ENCODE data around the gene ALDOC. TPM values are rescaled to one million over a fixed set of nuclear protein-coding genes. Genes with fewer than 3 reads are reported as not detected.

Gene ALDOC
- total and polyA plus RNA-seq, 2 experiments from 2014 or later: 33.5 to 157 TPM

DNA sequence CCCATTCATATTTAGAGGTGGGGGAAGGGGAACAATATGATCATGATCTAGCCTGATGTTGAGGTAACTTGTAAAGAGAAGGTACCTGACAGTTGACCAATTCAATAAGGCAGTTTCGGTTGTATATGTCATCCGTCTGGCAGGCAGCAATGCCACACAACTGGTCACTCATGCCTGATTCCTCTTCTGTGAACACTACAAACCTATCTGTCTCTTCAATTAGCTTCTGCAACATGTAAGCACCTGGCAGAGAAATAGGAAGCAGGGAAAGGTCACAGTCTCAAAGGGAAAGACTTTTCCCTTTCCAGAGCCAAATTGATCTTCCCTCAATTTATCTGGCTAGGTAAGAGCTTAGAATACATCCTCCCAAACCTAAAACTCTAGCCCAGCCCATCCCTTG lies 47.5 kb upstream of the ALDOC start:
- ATAC-seq: no peak
- Mint-ChIP-seq H3K9me3 (no peaks in the 10 kb centered on the region), H3K27me3 (ENCODE audit: insufficient read depth, low read depth, poor library complexity) (peaks cover 2% of the 10 kb centered on the region), H3K36me3 (ENCODE audit: low read depth) (peaks cover 84% of the 10 kb centered on the region), H3K4me1 (no peaks in the 10 kb centered on the region), H3K4me3 (no peak overlapping the region), H3K27ac (no peak overlapping the region)
- no peak overlapping the region for H3K4me2 ChIP-seq
- peaks cover 30% of the 10 kb centered on the region for H4K20me1 ChIP-seq (replicated peaks; ENCODE audit: insufficient read depth)
- H3K9me2 ChIP-seq (ENCODE audit: insufficient read depth): no peaks in the 10 kb centered on the region
- no peak overlapping the region for H2AFZ ChIP-seq
- no peak overlapping the region for H3K4me3 ChIP-seq
- H3F3A ChIP-seq (replicated peaks; ENCODE audit: low read depth): no peaks in the 10 kb centered on the region; the same call in 1 of the 2 replicates
- TF ChIP-seq, protein P1, sequence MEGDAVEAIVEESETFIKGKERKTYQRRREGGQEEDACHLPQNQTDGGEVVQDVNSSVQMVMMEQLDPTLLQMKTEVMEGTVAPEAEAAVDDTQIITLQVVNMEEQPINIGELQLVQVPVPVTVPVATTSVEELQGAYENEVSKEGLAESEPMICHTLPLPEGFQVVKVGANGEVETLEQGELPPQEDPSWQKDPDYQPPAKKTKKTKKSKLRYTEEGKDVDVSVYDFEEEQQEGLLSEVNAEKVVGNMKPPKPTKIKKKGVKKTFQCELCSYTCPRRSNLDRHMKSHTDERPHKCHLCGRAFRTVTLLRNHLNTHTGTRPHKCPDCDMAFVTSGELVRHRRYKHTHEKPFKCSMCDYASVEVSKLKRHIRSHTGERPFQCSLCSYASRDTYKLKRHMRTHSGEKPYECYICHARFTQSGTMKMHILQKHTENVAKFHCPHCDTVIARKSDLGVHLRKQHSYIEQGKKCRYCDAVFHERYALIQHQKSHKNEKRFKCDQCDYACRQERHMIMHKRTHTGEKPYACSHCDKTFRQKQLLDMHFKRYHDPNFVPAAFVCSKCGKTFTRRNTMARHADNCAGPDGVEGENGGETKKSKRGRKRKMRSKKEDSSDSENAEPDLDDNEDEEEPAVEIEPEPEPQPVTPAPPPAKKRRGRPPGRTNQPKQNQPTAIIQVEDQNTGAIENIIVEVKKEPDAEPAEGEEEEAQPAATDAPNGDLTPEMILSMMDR (conservative IDR thresholded peaks at IDR 0.05; ENCODE audit: low read depth in 2 of 2): no peak
- TF ChIP-seq, protein P2, sequence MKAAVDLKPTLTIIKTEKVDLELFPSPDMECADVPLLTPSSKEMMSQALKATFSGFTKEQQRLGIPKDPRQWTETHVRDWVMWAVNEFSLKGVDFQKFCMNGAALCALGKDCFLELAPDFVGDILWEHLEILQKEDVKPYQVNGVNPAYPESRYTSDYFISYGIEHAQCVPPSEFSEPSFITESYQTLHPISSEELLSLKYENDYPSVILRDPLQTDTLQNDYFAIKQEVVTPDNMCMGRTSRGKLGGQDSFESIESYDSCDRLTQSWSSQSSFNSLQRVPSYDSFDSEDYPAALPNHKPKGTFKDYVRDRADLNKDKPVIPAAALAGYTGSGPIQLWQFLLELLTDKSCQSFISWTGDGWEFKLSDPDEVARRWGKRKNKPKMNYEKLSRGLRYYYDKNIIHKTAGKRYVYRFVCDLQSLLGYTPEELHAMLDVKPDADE (IDR thresholded peaks at IDR 0.05): no peak
- TF ChIP-seq CREB1 (CRISPR knock-in tag; IDR thresholded peaks at IDR 0.05; ENCODE audit: low read depth): no peak
- H3K27me3 ChIP-seq (ENCODE audit: insufficient read depth): no peaks in the 10 kb centered on the region
- no peaks in the 10 kb centered on the region for H3K4me1 ChIP-seq (ENCODE audit: insufficient read depth)
- peaks cover 74% of the 10 kb centered on the region for H3K36me3 ChIP-seq (ENCODE audit: insufficient read depth)
- no peak for DNase-seq (ENCODE audit: low spot score)
- no peaks in the 10 kb centered on the region for H3K79me2 ChIP-seq (replicated peaks; ENCODE audit: insufficient read depth)
- no peak overlapping the region for H3K27ac ChIP-seq (ENCODE audit: low read depth)

DNA sequence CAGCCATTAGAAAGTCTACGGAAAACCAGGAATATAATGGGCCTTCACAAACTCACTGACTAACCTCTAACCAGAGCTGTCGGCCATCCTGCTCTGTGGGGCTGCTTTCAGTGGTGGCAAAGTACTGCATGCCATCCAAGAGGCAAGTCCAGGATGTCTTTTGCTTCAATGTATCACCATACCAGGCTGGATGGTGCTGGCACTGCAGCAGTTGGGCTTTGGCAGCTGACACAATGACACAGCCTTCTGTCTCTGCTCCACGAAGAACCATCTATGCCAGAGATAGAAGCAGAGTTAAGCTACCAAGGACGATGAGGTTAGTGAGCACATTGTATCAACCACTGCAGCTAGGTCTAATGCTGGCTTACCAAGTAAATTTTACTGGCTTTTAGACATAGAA lies 47.0 kb upstream of the ALDOC start:
- Histone ChIP-seq H3K36me3 (ENCODE audit: insufficient read depth) (peaks cover 79% of the 10 kb centered on the region), H4K20me1 (replicated peaks; ENCODE audit: insufficient read depth) (peaks cover 30% of the 10 kb centered on the region), H3K27ac (ENCODE audit: low read depth) (no peak overlapping the region), H3K4me1 (ENCODE audit: insufficient read depth) (no peaks in the 10 kb centered on the region), H3F3A (replicated peaks; ENCODE audit: low read depth) (no peaks in the 10 kb centered on the region; the same call in 1 of the 2 replicates), H3K4me3 (no peak overlapping the region), H3K4me2 (no peak overlapping the region), H3K27me3 (ENCODE audit: insufficient read depth) (no peaks in the 10 kb centered on the region), H3K9me2 (ENCODE audit: insufficient read depth) (no peaks in the 10 kb centered on the region), H3K79me2 (replicated peaks; ENCODE audit: insufficient read depth) (no peaks in the 10 kb centered on the region), H2AFZ (no peak overlapping the region)
- ATAC-seq (no peak), DNase-seq (ENCODE audit: low spot score) (no peak)
- Mint-ChIP-seq H3K36me3 (ENCODE audit: low read depth) (peaks cover 88% of the 10 kb centered on the region), H3K27ac (no peak overlapping the region), H3K4me3 (no peak overlapping the region), H3K9me3 (no peaks in the 10 kb centered on the region), H3K4me1 (no peaks in the 10 kb centered on the region), H3K27me3 (ENCODE audit: insufficient read depth, low read depth, poor library complexity) (peaks cover 2% of the 10 kb centered on the region)
- TF ChIP-seq, protein P3, sequence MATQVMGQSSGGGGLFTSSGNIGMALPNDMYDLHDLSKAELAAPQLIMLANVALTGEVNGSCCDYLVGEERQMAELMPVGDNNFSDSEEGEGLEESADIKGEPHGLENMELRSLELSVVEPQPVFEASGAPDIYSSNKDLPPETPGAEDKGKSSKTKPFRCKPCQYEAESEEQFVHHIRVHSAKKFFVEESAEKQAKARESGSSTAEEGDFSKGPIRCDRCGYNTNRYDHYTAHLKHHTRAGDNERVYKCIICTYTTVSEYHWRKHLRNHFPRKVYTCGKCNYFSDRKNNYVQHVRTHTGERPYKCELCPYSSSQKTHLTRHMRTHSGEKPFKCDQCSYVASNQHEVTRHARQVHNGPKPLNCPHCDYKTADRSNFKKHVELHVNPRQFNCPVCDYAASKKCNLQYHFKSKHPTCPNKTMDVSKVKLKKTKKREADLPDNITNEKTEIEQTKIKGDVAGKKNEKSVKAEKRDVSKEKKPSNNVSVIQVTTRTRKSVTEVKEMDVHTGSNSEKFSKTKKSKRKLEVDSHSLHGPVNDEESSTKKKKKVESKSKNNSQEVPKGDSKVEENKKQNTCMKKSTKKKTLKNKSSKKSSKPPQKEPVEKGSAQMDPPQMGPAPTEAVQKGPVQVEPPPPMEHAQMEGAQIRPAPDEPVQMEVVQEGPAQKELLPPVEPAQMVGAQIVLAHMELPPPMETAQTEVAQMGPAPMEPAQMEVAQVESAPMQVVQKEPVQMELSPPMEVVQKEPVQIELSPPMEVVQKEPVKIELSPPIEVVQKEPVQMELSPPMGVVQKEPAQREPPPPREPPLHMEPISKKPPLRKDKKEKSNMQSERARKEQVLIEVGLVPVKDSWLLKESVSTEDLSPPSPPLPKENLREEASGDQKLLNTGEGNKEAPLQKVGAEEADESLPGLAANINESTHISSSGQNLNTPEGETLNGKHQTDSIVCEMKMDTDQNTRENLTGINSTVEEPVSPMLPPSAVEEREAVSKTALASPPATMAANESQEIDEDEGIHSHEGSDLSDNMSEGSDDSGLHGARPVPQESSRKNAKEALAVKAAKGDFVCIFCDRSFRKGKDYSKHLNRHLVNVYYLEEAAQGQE (IDR thresholded peaks at IDR 0.05; ENCODE audit: unreplicated experiment): no peak
- TF ChIP-seq ZNF331 (CRISPR knock-in tag; IDR thresholded peaks at IDR 0.05; ENCODE audit: low read depth): no peak
- no peak for TF ChIP-seq EZH2phosphoT487 (IDR thresholded peaks at IDR 0.05; ENCODE audit: unreplicated experiment)
- TF ChIP-seq, protein P2 (IDR thresholded peaks at IDR 0.05): no peak
- TF ChIP-seq, protein P1 (conservative IDR thresholded peaks at IDR 0.05; ENCODE audit: low read depth in 2 of 2): no peak
- TF ChIP-seq ZNF114 (CRISPR knock-in tag; IDR thresholded peaks at IDR 0.05): no peak
- no peak for TF ChIP-seq JUNB (IDR thresholded peaks at IDR 0.05; ENCODE audit: unreplicated experiment)
- no peak for TF ChIP-seq EZH2 (IDR thresholded peaks at IDR 0.05; ENCODE audit: low read depth, unreplicated experiment)
- TF ChIP-seq STAT1 (IDR thresholded peaks at IDR 0.05; ENCODE audit: unreplicated experiment): no peak
- no peak for TF ChIP-seq NANOG (IDR thresholded peaks at IDR 0.05; ENCODE audit: borderline replicate concordance)
- TF ChIP-seq CREB1 (CRISPR knock-in tag; IDR thresholded peaks at IDR 0.05; ENCODE audit: low read depth): no peak
